Activated naive CD4-positive, alpha-beta T cell (primary cell): ENCODE measurements around the gene ZNF618.

Source experiments
- DNase-seq, 4 experiments: peaks; one replicate each; lab custom pipeline; 2025; lab: John Stamatoyannopoulos, UW

Gene ZNF618

DNA sequence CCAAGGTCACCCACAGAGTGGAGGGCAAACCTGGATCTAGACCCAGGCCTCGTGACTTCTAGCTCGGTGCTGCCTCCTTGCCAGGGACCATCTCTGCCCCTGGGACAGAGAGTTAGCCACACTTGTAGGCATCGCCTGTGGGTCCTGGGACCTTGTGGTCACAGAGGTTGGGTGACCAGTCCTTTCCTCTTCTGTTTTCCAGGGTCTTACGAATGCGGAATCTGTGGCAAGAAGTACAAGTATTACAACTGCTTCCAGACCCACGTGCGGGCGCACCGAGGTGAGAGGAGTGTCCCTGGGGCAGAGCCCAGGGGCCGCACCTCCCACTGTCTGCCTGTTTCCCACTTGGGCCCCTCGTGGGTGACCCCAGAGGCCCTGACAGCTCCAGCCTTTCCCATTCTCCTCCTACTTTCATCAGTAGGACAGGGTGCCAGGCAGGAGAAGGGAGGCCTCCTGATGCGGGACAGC lies 125.7 kb downstream of the ZNF618 start:
- DNase-seq: no peak

GRCh38 chr9:114002271-114002985 lies 126.3 kb downstream of the ZNF618 start:
- no peak for DNase-seq

DNA sequence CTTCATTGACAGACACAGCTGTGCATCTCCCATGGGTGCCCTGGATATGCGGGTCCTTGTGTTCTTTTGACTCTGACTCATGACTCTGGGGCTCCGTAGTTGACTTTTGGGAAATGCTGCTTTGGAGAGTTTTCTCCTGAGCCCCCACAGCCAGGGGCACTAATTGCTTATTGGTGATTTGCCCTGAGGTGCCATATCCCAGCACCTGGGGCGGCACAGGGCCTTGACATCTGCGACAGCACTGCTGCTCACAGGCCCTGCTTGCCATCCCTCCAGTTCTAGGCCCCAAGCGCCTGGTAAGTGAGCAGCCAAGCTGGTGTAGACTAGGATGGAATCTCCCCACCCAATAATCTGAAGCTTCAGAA lies 126.9 kb downstream of the ZNF618 start:
- no peak for DNase-seq

DNA sequence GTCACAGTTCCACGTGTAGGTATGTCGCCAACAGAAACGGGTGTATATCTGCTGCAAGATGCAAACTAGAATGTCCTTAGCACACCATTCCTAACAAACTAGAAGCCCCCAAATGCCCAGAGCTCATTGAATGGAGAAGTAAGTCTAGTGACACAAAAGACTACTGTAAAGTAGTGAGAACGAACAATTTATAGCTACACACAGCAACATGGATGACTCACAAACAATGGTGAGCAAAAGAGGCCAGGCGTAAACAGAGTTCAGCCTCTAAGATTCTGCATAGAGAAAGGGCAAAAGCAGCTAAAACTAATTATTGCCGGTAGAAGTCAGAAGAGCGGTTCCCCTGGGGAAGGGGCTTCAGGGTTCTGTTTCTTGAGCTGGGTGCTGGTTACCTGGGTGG lies 127.2 kb downstream of the ZNF618 start:
- DNase-seq: no peak

DNA sequence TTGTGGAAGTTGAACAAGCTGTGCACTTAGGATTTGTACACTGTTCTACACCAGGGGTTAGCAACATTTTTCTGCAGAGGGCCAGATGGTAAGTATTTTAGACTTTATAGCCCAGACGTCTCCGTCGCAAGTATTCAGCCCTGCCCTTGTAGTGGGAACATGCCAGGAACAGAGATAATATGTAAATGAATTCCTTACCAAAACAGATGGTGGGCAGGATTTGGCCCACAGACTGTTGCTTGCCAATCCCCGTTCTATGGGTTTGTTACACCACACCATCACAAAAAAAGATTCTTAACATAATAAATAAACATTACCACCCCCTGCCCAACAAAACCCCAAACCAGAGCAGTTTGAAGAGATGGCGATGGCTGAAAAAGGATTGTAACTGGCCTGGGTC lies 127.6 kb downstream of the ZNF618 start:
- DNase-seq: no peak

GRCh38 chr9:114004221-114004716 lies 128.2 kb downstream of the ZNF618 start:
- no peak for DNase-seq

GRCh38 chr9:114005371-114006154 lies 129.5 kb downstream of the ZNF618 start:
- DNase-seq: no peak

GRCh38 chr9:114006155-114006550 lies 130.0 kb downstream of the ZNF618 start:
- DNase-seq: no peak

GRCh38 chr9:114006931-114007691 lies 131.0 kb downstream of the ZNF618 start:
- no peak for DNase-seq

- no peak for DNase-seq
Measured at GRCh38 chr9:114007991-114008666, 132.0 kb downstream of the ZNF618 start.

DNA sequence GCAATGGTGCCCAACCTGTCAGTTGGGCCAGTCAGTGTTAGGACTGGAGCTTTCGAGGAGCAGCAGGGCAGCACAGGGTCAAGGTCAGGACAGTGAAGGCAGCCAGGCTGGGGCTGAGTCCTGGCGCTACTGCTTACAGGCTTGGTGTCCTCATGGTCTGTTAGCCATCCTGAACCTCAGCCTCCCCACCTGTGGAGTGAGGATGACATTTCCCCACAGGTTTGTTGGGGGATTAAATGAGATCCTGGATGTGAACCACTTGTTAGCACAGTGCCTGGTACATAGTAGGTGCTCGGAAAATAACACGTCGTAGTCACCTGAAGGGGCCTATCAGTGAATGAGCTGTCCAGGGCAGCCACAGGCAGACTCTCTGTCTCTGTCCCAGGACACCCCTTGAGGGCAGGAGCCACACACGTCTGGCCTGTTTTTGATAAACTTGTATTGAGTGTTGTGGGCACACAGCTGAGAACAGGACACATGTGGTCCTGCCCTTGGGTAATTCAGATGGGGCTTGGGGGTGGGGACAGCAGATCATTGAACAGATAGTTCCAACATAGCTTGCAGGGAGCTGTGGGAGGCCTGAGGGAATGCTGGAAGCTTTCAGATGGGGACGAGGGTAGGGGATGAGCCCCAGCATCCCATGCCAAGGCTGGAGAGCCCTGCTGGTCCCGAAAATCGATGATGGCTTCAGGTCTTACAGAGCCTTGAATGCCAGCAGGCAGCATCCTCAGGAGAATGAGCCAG lies 132.7 kb downstream of the ZNF618 start:
- no peak for DNase-seq

- DNase-seq: no peak
Measured at GRCh38 chr9:114011313-114011712, 135.2 kb downstream of the ZNF618 start.

- DNase-seq: no peak
Measured at GRCh38 chr9:114012126-114012525, 136.0 kb downstream of the ZNF618 start.

GRCh38 chr9:114014044-114014443 lies 137.9 kb downstream of the ZNF618 start:
- no peak for DNase-seq

DNA sequence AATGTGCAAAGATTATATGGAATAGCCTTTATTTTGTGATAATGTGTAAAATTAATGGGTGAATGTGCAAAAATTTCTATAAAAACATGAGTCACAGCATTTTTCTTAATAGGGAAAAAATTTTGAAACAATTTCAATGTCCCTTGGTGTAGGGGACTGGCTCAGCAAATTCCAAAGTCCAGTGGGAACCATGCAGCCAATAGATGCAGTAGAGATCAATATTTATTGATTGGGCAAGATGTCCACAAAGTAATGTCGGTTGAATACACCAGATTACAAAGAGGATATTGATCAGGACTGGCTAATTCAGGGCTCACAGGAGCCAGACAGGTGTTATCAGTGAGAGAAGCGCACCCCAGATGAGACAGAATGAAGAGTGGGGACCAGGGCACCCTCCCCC lies 139.5 kb downstream of the ZNF618 start:
- no peak for DNase-seq

DNA sequence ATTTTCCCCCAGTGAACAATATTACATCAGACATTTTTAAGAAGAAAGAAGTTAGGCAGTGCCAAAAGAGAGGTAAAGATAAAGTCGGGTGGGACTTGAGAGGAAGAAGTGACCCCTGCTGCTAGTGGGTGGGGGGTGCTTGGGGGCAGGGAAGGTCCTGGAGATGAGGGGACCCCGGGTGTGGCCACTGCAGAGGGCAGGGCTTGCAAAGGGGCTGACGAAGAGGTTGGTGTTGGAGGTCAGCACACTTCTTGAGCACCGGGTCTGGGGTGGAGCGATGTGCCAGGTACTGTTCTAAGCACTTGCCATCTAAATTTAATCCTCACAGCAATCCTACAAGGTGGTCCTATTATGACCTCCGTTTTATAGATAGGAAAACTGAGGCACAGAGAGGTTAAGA lies 140.0 kb downstream of the ZNF618 start:
- no peak for DNase-seq

DNA sequence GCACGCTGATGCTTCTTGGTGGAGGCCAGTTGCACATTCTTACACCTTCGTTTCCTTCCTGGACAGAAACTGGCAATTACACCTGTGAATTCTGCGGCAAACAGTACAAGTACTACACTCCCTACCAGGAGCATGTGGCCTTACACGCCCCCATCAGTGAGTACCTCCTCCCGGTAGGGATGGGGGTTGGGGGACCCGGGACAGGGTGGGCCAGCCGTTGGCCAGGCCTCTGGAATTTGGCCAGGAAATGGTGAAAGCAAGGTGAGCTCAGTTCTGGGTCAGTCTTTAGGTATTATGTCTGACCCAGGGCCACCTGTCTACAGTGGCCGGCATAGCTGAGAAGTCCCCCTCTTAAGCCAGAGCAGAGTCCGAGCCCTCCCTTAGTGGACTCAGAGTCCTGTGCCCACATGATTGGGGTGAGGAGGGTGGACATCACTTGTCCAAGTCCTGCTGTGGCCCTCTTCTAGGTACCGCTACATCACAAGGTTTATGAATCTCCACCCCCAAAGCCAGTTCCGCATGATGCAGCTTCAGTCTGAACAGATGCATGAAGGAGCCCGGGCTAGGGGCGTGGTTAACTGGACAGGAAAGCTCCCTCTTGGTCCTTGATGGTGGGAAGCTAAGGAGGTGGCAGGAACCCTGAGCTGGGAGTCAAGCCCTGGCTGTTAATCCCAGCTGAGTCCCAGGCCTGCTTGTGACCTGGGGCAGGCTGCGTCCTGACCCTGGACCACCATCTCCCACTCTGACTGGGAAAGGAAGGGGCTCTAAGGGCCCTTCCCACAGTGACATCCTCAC lies 140.7 kb downstream of the ZNF618 start:
- DNase-seq: no peak

GRCh38 chr9:114017741-114018715 lies 141.9 kb downstream of the ZNF618 start:
- DNase-seq: no peak

DNA sequence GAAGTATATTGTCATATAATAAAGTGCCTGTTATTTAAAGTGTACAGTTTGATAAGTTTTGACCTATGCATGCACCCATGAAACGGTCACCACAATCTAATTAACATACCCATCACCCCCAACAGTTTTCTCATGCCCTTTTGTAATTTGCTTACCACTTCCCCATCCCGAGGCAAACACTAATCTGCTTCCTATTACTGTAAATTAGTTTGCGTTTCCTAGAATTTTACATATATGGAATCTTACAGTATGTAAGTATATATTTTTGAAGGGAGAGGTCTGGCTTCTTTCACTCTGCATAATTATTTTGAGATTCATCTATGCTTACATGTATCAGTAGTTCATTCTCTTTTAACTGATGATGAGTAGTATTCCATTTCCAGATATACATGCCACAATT lies 145.5 kb downstream of the ZNF618 start:
- no peak for DNase-seq
